ENCODE results near the gene LRFN5. TPM values are rescaled to one million over a fixed set of nuclear protein-coding genes. Genes with fewer than 3 reads are reported as not detected.

LRFN5 gene
- total and polyA plus RNA-seq, 2 of the 13 experiments (the other 11 are each of a cell fraction or from before 2014, with no cell fraction given), result not detected

GRCh38 chr14:41868396-41868795 is 261.7 kb downstream of the LRFN5 start:
- Histone ChIP-seq H3K36me3 (replicated peaks in 1 of 2; ENCODE audit: control insufficient read depth in 1 of 2, insufficient read depth in 2 of 2, low read length in 2 of 2) (no peaks in the 10 kb centered on the region), H3K9ac (ENCODE audit: insufficient read depth, low read depth, low read length) (no peak overlapping the region), H2AFZ (ENCODE audit: low read length) (no peak overlapping the region), H3K4me1 (ENCODE audit: insufficient read depth, low read length) (no peaks in the 10 kb centered on the region), H3K9me3 (ENCODE audit: low read length) (peaks cover 81% of the 10 kb centered on the region), H3K27ac (ENCODE audit: extremely low read length, insufficient read depth, low read length) (no peak overlapping the region), H4K20me1 (ENCODE audit: insufficient read depth, low read length) (no peaks in the 10 kb centered on the region), H3K4me3 (replicated peaks in 1 of 3; ENCODE audit: insufficient read depth in 1 of 3, low read depth in 2 of 3, low read length in 3 of 3) (no peak overlapping the region), H3K27me3 (ENCODE audit: control insufficient read depth in 1 of 2, insufficient read depth in 2 of 2, low read length in 2 of 2) (no peaks in the 10 kb centered on the region), H3K79me2 (ENCODE audit: insufficient read depth, low read length) (no peaks in the 10 kb centered on the region), H3K4me2 (ENCODE audit: low read depth, low read length) (no peak overlapping the region)
- WGBS (ENCODE audit: low lambda C conversion rate), result 2% methylated on average over 3 of the region's 3 CpGs
- POLR2A ChIA-PET, result no interaction called here
- FAIRE-seq, result no peak
- no peak for ATAC-seq
- no peak for DNase-seq (ENCODE audit: low spot score)
- intact Hi-C loops (cut with micrococcal nuclease; ENCODE audit: unreplicated experiment), result no loop called here
- CTCF ChIA-PET (ENCODE audit: low intra/inter-chr PET ratio, low total read pairs), result no interaction called here
- TF ChIP-seq ZNF496 (CRISPR knock-in tag; IDR thresholded peaks at IDR 0.05; ENCODE audit: insufficient replicate concordance), result no peak
- no peak for TF ChIP-seq ZNF800 (CRISPR knock-in tag; IDR thresholded peaks at IDR 0.05)
- TF ChIP-seq ZNF850 (CRISPR knock-in tag; conservative IDR thresholded peaks at IDR 0.05), result no peak
- TF ChIP-seq NFE2L1 (CRISPR knock-in tag; IDR thresholded peaks at IDR 0.05; ENCODE audit: borderline replicate concordance), result no peak
- TF ChIP-seq AKNA (CRISPR knock-in tag; IDR thresholded peaks at IDR 0.05; ENCODE audit: borderline replicate concordance), result no peak
- BruUV-seq (replicated peaks), result no TSS peak
- in situ Hi-C loops (cut with HindIII; ENCODE audit: extremely low pct_ligation_motif_present, low pct_unique_long_range_greater_than_20kb), result no loop called here

All from HepG2 (cell line).